ENCODE results near the gene FBXO44. TPM values are rescaled to one million over a fixed set of nuclear protein-coding genes. Genes with fewer than 3 reads are reported as not detected.

FBXO44 gene
- polyA plus RNA-seq, 1 donor = 12.4 TPM

GRCh38 chr1:11688506-11688905 lies 33.8 kb downstream of the FBXO44 start:
- DNase-seq = no peak

GRCh38 chr1:11690397-11691301 lies 36.0 kb downstream of the FBXO44 start:
- peak; percentile 75 for DNase-seq

- no peak for DNase-seq
These were observed 36.7 kb downstream of the FBXO44 start, which contains the start of gene DRAXIN for GRCh38 chr1:11691302-11691914. Gene DRAXIN (plus strand): TSS chr1:11691710. CDS start chr1:11706259, 14,549 bp downstream.

DNA sequence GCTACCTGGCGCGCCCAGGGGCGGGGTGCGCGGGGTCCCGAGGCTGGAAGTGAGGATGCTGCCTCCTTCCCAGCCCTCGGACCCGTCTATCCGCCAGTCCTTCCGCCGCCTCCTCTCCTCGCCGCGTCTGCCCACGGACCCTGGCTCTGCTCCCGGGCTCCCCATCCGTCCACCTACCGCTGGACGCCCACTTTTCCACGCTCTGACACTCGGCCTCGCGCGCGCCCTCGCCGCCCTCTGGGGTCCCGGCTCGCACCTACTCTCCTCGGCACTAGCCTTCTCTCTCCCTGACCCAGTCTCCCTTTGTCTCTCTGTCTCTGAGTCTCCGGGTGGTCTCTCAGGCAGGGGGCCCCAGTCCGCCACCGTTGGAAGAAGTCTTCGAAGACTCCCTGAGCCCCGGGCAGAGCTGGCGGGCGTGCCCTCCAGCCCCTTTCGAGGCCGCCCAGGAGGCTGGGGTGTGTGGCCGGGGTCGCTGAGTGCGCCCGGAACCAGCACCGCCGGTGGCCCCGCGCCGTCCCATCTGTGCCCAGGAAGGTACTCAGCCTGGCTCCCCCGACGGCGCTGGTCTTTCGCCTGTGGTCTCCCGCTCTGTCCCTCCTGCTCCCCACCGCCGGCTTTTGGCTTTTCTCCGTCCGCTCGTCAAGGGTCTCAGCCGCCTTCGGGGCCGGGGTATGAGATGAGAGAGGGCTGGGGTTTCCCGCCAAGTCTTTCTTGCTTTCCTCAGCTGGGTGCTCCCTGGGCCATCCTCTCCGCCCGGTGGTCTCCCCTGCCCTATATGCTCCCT lies 37.4 kb downstream of the FBXO44 start:
- DNase-seq = no peak

DNA sequence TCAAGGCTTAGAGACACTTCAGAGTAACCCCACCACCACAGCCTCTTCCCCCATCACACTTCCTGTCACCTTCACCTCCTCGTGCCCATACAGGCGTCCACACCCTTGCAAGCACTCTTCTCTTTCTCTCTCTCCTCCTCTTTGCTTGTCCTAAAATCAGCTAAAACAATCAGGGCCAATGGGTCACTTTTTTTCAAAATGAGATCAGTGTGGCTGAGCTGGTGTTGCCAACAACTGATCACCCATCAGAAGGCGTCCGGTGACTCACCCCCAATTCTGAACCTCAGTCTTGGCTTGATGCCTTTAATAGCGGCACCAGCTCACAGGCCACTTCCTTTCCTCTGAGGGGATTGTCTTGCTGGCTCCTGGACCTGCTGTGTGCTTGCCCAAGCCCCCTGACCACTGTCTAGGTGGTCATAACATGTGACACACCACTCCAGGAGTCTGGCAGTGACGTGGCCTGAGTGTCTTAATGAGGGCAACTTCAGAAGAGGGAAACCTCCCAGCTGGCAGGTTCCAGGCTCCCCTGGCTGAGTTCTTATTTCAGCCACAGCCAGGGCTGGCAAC lies 38.4 kb downstream of the FBXO44 start:
- no peak for DNase-seq

DNA sequence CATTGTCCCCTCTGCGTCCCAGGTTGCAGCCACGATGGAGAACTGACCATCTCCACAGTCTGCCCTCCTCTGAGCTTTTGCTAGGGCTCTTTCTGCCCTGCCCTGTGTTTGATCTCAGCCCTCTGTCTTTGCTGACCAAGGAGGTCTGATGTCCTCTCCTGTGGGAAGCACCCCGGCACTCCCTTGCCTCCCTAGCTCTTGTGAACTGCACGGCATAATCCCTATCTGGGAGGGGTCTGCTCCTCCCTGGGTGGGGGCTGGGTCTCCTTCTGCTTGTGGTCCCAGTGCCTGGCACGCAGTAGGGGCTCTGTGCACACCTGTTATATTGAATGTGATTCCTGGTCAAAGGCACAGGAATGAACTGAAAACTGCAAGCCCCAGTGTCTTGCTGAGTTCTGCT lies 39.2 kb downstream of the FBXO44 start:
- DNase-seq = no peak

- DNase-seq = no peak
These were observed 41.2 kb downstream of the FBXO44 start for GRCh38 chr1:11695861-11696260.

- DNase-seq = no peak
These were observed 42.7 kb downstream of the FBXO44 start for GRCh38 chr1:11697188-11697892.

DNA sequence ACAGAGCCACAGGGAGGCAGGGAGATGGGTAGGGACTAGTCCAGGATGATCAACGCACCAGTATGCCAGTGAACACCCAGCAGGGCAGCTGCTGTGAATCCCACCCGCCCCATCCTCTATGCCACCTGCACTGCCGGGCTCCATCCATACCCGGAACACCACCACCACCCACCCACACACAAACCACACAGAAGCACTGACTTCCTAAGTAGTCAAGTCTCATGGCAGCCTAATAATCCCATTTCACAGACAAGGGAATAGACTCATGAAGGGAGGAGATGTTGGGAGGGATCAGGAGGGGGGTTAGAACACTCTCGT lies 43.2 kb downstream of the FBXO44 start:
- no peak for DNase-seq

- DNase-seq = no peak
These were observed 46.2 kb downstream of the FBXO44 start for GRCh38 chr1:11700601-11701467.

- no peak for DNase-seq
These were observed 46.9 kb downstream of the FBXO44 start for GRCh38 chr1:11701551-11701961.

GRCh38 chr1:11701981-11702803 lies 47.5 kb downstream of the FBXO44 start:
- no peak for DNase-seq

GRCh38 chr1:11703357-11704193 lies 48.9 kb downstream of the FBXO44 start:
- DNase-seq = no peak

- DNase-seq = no peak
These were observed 49.5 kb downstream of the FBXO44 start for GRCh38 chr1:11704194-11704529.

GRCh38 chr1:11704691-11705475 lies 50.2 kb downstream of the FBXO44 start:
- no peak for DNase-seq

GRCh38 chr1:11705596-11705995 lies 50.9 kb downstream of the FBXO44 start:
- no peak for DNase-seq

- no peak for DNase-seq
These were observed 51.6 kb downstream of the FBXO44 start for GRCh38 chr1:11706292-11706691.

DNA sequence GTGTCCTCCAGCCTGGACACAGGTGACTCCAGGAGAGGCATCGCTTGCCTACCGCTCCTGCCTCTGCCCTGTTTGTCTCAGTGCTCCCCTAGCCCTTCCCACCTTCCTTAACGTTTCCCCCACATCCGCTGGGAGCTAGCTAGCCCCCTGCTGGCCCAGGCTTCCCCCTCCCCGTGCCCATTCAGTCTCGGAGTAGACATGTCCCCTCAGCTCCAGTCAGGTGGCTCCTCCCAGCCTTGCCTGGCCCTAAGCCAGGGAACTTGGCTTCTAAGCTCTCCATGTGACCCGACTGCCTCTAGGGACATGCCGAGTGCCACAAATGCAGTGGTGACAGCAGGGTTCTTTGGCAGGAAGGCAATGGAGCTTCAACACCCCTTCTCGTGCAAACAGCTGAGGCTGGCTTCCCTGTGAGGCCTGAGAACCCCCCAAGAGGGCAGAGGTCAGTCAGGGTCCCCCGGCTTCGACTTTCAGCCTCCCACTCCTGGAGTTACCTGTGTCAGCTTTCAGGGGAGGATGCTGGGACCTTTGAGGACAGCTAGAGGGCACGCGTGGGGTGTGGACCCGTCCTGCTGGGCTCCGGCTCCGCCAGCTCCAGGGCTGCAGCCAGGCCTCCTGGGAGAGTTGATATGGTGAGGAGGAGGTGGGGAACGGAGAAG lies 53.1 kb downstream of the FBXO44 start:
- no peak for DNase-seq

All from left kidney (tissue), 2 donors.